Frontal cortex (tissue), 4 donors: ENCODE measurements around the gene HBS1L. TPM values are rescaled to one million over a fixed set of nuclear protein-coding genes. Genes with fewer than 3 reads are reported as not detected.

Experiments used
- DNase-seq, 2 donors: peaks; one replicate each; pipeline ENCODE4 v3.0.0; 2012; ENCODE audit warnings: low spot score in 2 of 2
- FAIRE-seq: peaks from 2 replicates; lab custom pipeline; 2012; peaks lifted over from hg19 to GRCh38; lab: Jason Lieb, UNC
- total RNA-seq: library from RNA; depleted of rRNA; stranded (reverse); fragments of >200 nt; gene quantifications from one replicate; pipeline ENCODE4 v1.2.3, GENCODE V29; 2014
- donor health status: control.
- donor health status: control.
- donor health status: control.

Gene HBS1L
- total RNA-seq, 1 donor from 2014 or later = 116 TPM

GRCh38 chr6:134964451-134965203 lies 90.0 kb downstream of the HBS1L start:
- FAIRE-seq = no peak

GRCh38 chr6:134962421-134962820 lies 92.2 kb downstream of the HBS1L start:
- DNase-seq = no peak
- FAIRE-seq = no peak

More at GRCh38 chr6:134964451-134965203, 90.0 kb downstream of the HBS1L start:
- DNase-seq = no peak

- no peak for DNase-seq
- no peak for FAIRE-seq
Measured at GRCh38 chr6:134961366-134961765, 93.3 kb downstream of the HBS1L start.

- FAIRE-seq = no peak
- DNase-seq = no peak
Measured at GRCh38 chr6:134959603-134960002, 95.0 kb downstream of the HBS1L start.

GRCh38 chr6:134956676-134957075 lies 97.9 kb downstream of the HBS1L start:
- DNase-seq (no peak), FAIRE-seq (no peak)

- no peak for DNase-seq
- FAIRE-seq = no peak
Measured at GRCh38 chr6:134956032-134956431, 98.6 kb downstream of the HBS1L start.

GRCh38 chr6:134954272-134955000 lies 100.2 kb downstream of the HBS1L start:
- DNase-seq (no peak), FAIRE-seq (no peak)

GRCh38 chr6:134951494-134952263 lies 102.9 kb downstream of the HBS1L start:
- DNase-seq (no peak), FAIRE-seq (no peak)

GRCh38 chr6:134950482-134950881 lies 104.1 kb downstream of the HBS1L start:
- no peak for DNase-seq
- no peak for FAIRE-seq

GRCh38 chr6:134949927-134950326 lies 104.7 kb downstream of the HBS1L start, which contains the start of gene ALDH8A1:
TSS of gene ALDH8A1 (minus strand) at chr6:134950101. CDS start at chr6:134950053, 48 bp downstream.
- no peak for FAIRE-seq
- no peak for DNase-seq

GRCh38 chr6:134948691-134949090 lies 105.9 kb downstream of the HBS1L start:
- no peak for FAIRE-seq
- DNase-seq = no peak

GRCh38 chr6:134948142-134948541 lies 106.5 kb downstream of the HBS1L start:
- DNase-seq (no peak), FAIRE-seq (no peak)

- DNase-seq (no peak), FAIRE-seq (no peak)
Measured at GRCh38 chr6:134945045-134945444, 109.6 kb downstream of the HBS1L start.

- DNase-seq (no peak), FAIRE-seq (no peak)
Measured at GRCh38 chr6:134943522-134944111, 111.0 kb downstream of the HBS1L start.

- FAIRE-seq = no peak
Measured at GRCh38 chr6:134938896-134939295, 115.7 kb downstream of the HBS1L start.

GRCh38 chr6:134937426-134937825 lies 117.2 kb downstream of the HBS1L start:
- FAIRE-seq = no peak
- no peak for DNase-seq

More at GRCh38 chr6:134938896-134939295, 115.7 kb downstream of the HBS1L start:
- no peak for DNase-seq

- no peak for FAIRE-seq
- no peak for DNase-seq
Measured at GRCh38 chr6:134936931-134937330, 117.7 kb downstream of the HBS1L start.

- no peak for FAIRE-seq
- no peak for DNase-seq
Measured at GRCh38 chr6:134936476-134936875, 118.1 kb downstream of the HBS1L start.

- no peak for FAIRE-seq
- no peak for DNase-seq
Measured at GRCh38 chr6:134934793-134935485, 119.7 kb downstream of the HBS1L start.
